Measurements from ENCODE around the gene ZNF420. TPM values are rescaled to one million over a fixed set of nuclear protein-coding genes. Genes with fewer than 3 reads are reported as not detected.
A peak's percentile ranks its signal among the peaks of the same experiment; 100 is the strongest.

Gene ZNF420
- total RNA-seq, 1 experiment from 2014 or later: 1.8 TPM

GRCh38 chr19:37148214-37148613 is 70.0 kb downstream of the ZNF420 start:
- DNase-seq (ENCODE audit: low spot score): no peak

GRCh38 chr19:37160153-37160552 is 81.9 kb downstream of the ZNF420 start:
- no peak for DNase-seq (ENCODE audit: low spot score)

- DNase-seq (ENCODE audit: low spot score): no peak
These were observed 87.4 kb downstream of the ZNF420 start for GRCh38 chr19:37165635-37166034.

GRCh38 chr19:37172368-37173366 is 94.4 kb downstream of the ZNF420 start, which contains the start of gene ZNF585A:
Gene ZNF585A (minus strand): TSS chr19:37172695. CDS start chr19:37169910, 2,785 bp downstream.
- DNase-seq (ENCODE audit: low spot score): peak; percentile 94

Other genes starting within 250 kb of the ZNF420 start
- 0.27 and 1.2 TPM in 2 replicates for gene ZNF790, start 240.0 kb upstream of the ZNF420 start, total RNA-seq (2014; rRNA removed; shearing (Covaris generic))
- gene ZNF345, start 227.6 kb upstream of the ZNF420 start, total RNA-seq (2014; rRNA removed; shearing (Covaris generic)): 0.08 and 0.64 TPM in 2 replicates
- gene ZNF829, start 162.1 kb upstream of the ZNF420 start, total RNA-seq (2014; rRNA removed; shearing (Covaris generic)): 0.91 TPM in 1 of 2 replicates, not detected in the other
- 3.0 and 4.6 TPM in 2 replicates for gene ZNF568, start 162.1 kb upstream of the ZNF420 start, total RNA-seq (2014; rRNA removed; shearing (Covaris generic))
- 7.5 and 8.1 TPM in 2 replicates for gene ZNF585A, start 94.3 kb downstream of the ZNF420 start, total RNA-seq (2014; rRNA removed; shearing (Covaris generic))
- 5.5 and 6.3 TPM in 2 replicates for gene ZNF585B, start 132.1 kb downstream of the ZNF420 start, total RNA-seq (2014; rRNA removed; shearing (Covaris generic))
- gene ZNF383, start 139.8 kb downstream of the ZNF420 start, total RNA-seq (2014; rRNA removed; shearing (Covaris generic)): 3.2 and 4.7 TPM in 2 replicates

All from H4 (cell line).